Esophagus squamous epithelium (tissue), 5 donors: ENCODE data around the gene PTPN14. TPM values are rescaled to one million over a fixed set of nuclear protein-coding genes. Genes with fewer than 3 reads are reported as not detected.

Experiments used
- DNase-seq: peaks from one replicate; lab custom pipeline; 2025; lab: John Stamatoyannopoulos, UW
- H3K27ac ChIP-seq, 4 donors: fragments of 200-600 bp; sonication (generic); one replicate each; pipeline ENCODE4 v1.5.1; 2016 to 2019; ENCODE audit warnings: mild to moderate bottlenecking in 1 of 4
- H3K27me3 ChIP-seq, 4 donors: fragments of 200-600 bp; sonication (generic); 1 replicate in 3 of 4; 2 replicates in 1 of 4; pipeline versions ENCODE4 v1.5.1 to v1.6.0; 2017 to 2021; ENCODE audit warnings: antibody characterized with exemption in 1 of 4
- H3K36me3 ChIP-seq, 3 donors: fragments of 200-600 bp; sonication (generic); one replicate each; pipeline ENCODE4 v1.5.1; 2016 to 2019
- H3K4me1 ChIP-seq, 3 donors: fragments of 200-600 bp; sonication (generic); one replicate each; pipeline ENCODE4 v1.5.1; 2017 to 2019
- H3K4me3 ChIP-seq, 4 donors: fragments of 200-600 bp; sonication (generic); 1 replicate in 3 of 4; 2 replicates in 1 of 4; pipeline ENCODE4 v1.5.1; 2016 to 2019; ENCODE audit warnings: mild to moderate bottlenecking in 2 of 4, moderate library complexity in 1 of 4
- H3K9me3 ChIP-seq, 3 donors: fragments of 200-600 bp; sonication (generic); one replicate each; pipeline ENCODE4 v1.5.1; 2016 to 2019
- POLR2A ChIP-seq, 4 donors: fragments of 450-650 bp; IDR thresholded peaks; one replicate each; pipeline ENCODE4 v1.6.1; 2017; ENCODE audit warnings: antibody characterized with exemption in 4 of 4, mild to moderate bottlenecking in 4 of 4, moderate library complexity in 3 of 4
- WGBS, 2 donors: methylation state at CpG; one replicate each; pipeline ENCODE4 v1.1.5; 2018; 5-methylcytosine and 5-hydroxymethylcytosine counted together
- intact Hi-C: fragments of 100-400 bp; cut with DNase I; formaldehyde crosslinking; loops from one replicate; pipeline ENCODE4 v1.15.0; 2022
- total RNA-seq, 4 donors: library from RNA; depleted of rRNA; stranded (reverse); fragments of >200 nt; gene quantifications; one replicate each; pipeline ENCODE4 v1.1.0, GENCODE V29; 2016
- TF ChIP-seq, protein P1 (sequence below), 6 experiments: fragments of 450-650 bp in 4 of 6; fragments of 200-600 bp in 2 of 6; sonication (generic) in 2 of 6; IDR thresholded peaks; one replicate each; pipeline ENCODE4 v1.5.1; 2016 to 2019; ENCODE audit warnings: antibody characterized with exemption in 6 of 6, mild to moderate bottlenecking in 4 of 6, moderate library complexity in 4 of 6
- donor health status: DM: yes; HTN: yes; CAD: no.

PTPN14 gene
- total RNA-seq, 4 donors from 2014 or later: 14.4 to 28.8 (median 15.7) TPM

DNA sequence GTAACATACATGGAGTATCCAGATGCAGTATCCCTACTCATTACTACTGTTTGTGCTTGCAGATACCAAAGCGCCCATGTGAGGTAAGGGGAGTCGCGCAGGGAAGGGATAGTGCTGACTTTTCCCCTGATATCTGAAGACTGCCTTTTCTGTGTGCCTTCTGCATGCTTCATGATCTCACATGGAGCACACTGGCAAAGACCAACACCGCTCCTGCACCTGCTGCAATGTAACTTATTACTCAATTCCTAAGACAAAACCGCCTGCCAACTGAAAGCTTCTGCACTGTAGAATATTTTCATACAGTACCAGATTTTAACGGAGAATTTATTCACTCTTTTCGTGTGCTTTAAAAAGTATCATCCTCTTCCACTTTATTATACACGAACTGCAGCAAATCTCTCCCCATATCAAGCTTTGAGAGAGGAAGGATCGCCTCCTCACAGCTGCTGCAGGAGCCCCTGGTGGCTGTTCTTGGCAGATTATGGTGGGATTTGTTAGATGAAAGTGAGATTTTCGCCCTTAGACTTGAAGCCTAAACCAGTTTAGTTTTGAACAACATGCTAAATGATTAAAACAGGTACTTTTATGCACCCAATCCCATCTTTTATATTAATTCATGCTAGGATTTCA lies 99.1 kb downstream of the PTPN14 start:
- TF ChIP-seq, protein P1, sequence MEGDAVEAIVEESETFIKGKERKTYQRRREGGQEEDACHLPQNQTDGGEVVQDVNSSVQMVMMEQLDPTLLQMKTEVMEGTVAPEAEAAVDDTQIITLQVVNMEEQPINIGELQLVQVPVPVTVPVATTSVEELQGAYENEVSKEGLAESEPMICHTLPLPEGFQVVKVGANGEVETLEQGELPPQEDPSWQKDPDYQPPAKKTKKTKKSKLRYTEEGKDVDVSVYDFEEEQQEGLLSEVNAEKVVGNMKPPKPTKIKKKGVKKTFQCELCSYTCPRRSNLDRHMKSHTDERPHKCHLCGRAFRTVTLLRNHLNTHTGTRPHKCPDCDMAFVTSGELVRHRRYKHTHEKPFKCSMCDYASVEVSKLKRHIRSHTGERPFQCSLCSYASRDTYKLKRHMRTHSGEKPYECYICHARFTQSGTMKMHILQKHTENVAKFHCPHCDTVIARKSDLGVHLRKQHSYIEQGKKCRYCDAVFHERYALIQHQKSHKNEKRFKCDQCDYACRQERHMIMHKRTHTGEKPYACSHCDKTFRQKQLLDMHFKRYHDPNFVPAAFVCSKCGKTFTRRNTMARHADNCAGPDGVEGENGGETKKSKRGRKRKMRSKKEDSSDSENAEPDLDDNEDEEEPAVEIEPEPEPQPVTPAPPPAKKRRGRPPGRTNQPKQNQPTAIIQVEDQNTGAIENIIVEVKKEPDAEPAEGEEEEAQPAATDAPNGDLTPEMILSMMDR (IDR thresholded peaks at IDR 0.05): no peak
- no peak for TF ChIP-seq POLR2A (IDR thresholded peaks at IDR 0.05)
- no peak for DNase-seq
- peaks cover 0 to 4% (median 0%) of the 10 kb centered on the region in 3 donors for H3K36me3 ChIP-seq
- intact Hi-C loops: no loop called here
- H3K27ac ChIP-seq: no peak overlapping the region
- no peak overlapping the region for H3K4me3 ChIP-seq
- peaks cover 0 to 39% (median 9%) of the 10 kb centered on the region in 3 donors for H3K4me1 ChIP-seq
- no peaks in the 10 kb centered on the region for H3K27me3 ChIP-seq
- WGBS, 2 donors: 78 to 92% methylated on average over 10 of the region's 10 CpGs
- no peaks in the 10 kb centered on the region for H3K9me3 ChIP-seq

DNA sequence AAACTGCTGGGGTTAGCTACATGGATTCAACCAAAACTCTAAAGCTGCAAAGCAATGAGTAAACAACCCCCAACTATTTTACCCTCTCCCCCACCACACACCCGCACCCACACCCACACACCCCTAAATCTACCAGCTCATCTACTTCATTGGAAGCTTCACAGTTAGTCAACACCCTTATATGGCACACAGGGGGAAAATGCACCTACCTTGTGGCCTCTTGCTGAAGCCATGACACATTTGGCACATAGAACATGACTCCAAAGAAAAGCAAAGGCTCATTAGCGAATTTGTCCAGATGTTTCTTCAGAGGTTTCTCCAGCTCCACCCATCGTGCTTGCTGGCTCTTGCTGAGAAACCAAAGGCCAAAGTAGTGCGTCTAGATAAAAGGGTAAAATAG lies 99.8 kb downstream of the PTPN14 start:
- Histone ChIP-seq H3K27ac (no peak overlapping the region), H3K9me3 (no peaks in the 10 kb centered on the region), H3K4me1 (peaks cover 0 to 43% (median 15%) of the 10 kb centered on the region in 3 donors), H3K4me3 (no peak overlapping the region), H3K36me3 (peaks cover 0 to 4% (median 0%) of the 10 kb centered on the region in 3 donors), H3K27me3 (no peaks in the 10 kb centered on the region)
- TF ChIP-seq POLR2A (IDR thresholded peaks at IDR 0.05): no peak
- TF ChIP-seq, protein P1 (IDR thresholded peaks at IDR 0.05): no peak
- intact Hi-C loops: no loop called here
- WGBS, 2 donors: 33 to 35% methylated on average over 4 of the region's 4 CpGs
- DNase-seq: no peak

DNA sequence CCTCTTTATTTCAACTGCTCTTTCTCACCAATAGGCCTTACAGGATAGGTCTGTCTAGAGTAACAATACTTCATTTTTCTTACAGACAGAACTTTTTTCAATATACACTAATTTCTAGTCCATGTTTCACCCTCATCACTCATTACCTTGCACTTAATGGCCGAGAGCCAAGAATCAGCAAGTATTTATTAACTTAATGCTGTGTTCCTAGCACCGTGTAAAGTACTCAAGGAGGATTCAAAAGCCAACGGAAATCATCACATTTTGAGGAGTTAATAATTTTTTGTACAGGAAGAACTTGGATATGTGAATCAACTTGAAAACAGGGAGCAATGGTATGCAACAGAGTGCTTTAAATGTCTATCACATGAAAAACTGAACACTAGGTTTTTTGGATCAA lies 102.0 kb downstream of the PTPN14 start:
- H3K4me1 ChIP-seq: peaks cover 0 to 52% (median 30%) of the 10 kb centered on the region in 3 donors
- H3K9me3 ChIP-seq: no peaks in the 10 kb centered on the region
- 82 to 89% methylated on average over 3 of the region's 3 CpGs for WGBS, 2 donors
- H3K27me3 ChIP-seq: no peaks in the 10 kb centered on the region
- TF ChIP-seq, protein P1 (IDR thresholded peaks at IDR 0.05): no peak
- no peak for TF ChIP-seq POLR2A (IDR thresholded peaks at IDR 0.05)
- no peak overlapping the region for H3K4me3 ChIP-seq
- no peak overlapping the region for H3K27ac ChIP-seq
- DNase-seq: no peak
- peaks cover 0 to 4% (median 0%) of the 10 kb centered on the region in 3 donors for H3K36me3 ChIP-seq
- intact Hi-C loops: no loop called here

DNA sequence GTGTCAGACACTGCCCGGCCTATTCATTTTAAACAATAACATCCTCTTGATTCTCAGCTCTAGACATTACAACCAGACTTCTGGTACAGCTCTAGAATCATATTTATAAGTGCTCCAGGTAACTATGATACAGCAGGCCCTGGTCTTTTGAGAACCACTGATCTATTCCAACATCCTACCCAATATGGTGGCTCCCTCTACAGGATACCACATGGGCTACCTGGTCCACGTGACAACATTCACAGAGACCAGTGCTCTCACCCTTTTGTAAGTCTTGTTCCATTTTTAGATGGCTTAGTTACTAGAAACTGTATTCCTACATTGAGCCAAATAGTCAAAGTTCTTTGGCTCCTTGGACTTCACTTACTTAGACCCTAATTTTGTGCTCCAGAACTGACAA lies 102.9 kb downstream of the PTPN14 start:
- Histone ChIP-seq H3K9me3 (no peaks in the 10 kb centered on the region), H3K27ac (no peak overlapping the region), H3K4me3 (no peak overlapping the region), H3K4me1 (peaks cover 0 to 51% (median 32%) of the 10 kb centered on the region in 3 donors), H3K27me3 (no peaks in the 10 kb centered on the region), H3K36me3 (peaks cover 0 to 4% (median 0%) of the 10 kb centered on the region in 3 donors)
- no peak for DNase-seq
- WGBS, 2 donors: 83 to 92% methylated on average over 2 of the region's 2 CpGs
- intact Hi-C loops: no loop called here
- TF ChIP-seq POLR2A (IDR thresholded peaks at IDR 0.05): no peak
- TF ChIP-seq, protein P1 (IDR thresholded peaks at IDR 0.05): no peak

DNA sequence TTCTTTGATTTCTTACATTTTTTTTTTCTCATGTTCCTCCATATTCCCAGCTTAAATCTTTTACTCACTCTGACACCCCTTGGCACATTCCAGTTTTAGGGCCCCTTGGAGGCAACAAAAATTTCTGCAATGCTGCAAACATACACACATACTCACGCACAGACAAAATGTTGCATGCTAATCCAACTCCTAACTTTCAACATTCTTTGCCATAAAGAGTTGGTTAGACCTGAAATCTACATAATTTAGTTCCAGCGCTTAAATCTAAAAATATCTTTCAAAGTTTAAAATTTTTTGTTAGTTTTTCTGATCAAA lies 103.9 kb downstream of the PTPN14 start:
- H3K4me1 ChIP-seq: peaks cover 0 to 50% (median 32%) of the 10 kb centered on the region in 3 donors
- H3K36me3 ChIP-seq: peaks cover 0 to 4% (median 0%) of the 10 kb centered on the region in 3 donors
- 77 to 80% methylated on average over 2 of the region's 2 CpGs for WGBS, 2 donors
- peak overlapping the region in 3 of 4 donors; percentile 39 to 69 (median 65) for H3K27ac ChIP-seq
- H3K4me3 ChIP-seq: no peak overlapping the region
- no peaks in the 10 kb centered on the region for H3K9me3 ChIP-seq
- no peak for TF ChIP-seq POLR2A (IDR thresholded peaks at IDR 0.05)
- TF ChIP-seq, protein P1 (IDR thresholded peaks at IDR 0.05): no peak
- DNase-seq: no peak
- intact Hi-C loops: no loop called here
- H3K27me3 ChIP-seq: no peaks in the 10 kb centered on the region
